GM18499 (cell line): ENCODE data around the gene CCT2.

Experiments used
- ATAC-seq: cut with Tn5 transposase; IDR thresholded peaks from one replicate; pipeline ENCODE4 v1.9.1; 2021; ENCODE audit warnings: moderate number of reproducible peaks; ENCODE audit not compliant: insufficient read depth, unreplicated experiment

The CCT2 gene

DNA sequence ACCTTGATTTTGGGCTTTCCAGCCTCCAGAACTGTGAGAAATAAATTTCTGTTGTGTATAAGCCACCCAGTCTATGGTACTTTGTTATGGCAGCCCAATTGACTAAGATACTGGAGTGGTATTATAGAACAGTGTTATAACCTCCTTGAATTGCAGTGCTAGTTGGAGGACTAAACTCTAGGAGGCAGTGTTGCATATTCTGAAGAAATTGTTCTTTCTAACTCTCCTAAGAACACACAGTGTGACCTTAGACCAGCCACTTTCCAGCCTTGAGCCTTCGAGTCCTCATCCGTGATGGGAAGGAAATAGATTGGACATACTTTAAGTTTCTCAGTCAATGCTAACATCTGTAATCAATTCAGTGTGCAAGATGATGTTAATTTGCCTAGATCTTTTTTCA, 47.8 kb downstream of the CCT2 start:
- ATAC-seq, result no peak

GRCh38 chr12:69639400-69640016, 54.2 kb downstream of the CCT2 start:
- no peak for ATAC-seq

GRCh38 chr12:69641546-69641945, 56.3 kb downstream of the CCT2 start:
- no peak for ATAC-seq

GRCh38 chr12:69642531-69642930, 57.3 kb downstream of the CCT2 start:
- ATAC-seq, result no peak

GRCh38 chr12:69644511-69644910, 59.3 kb downstream of the CCT2 start:
- no peak for ATAC-seq

DNA sequence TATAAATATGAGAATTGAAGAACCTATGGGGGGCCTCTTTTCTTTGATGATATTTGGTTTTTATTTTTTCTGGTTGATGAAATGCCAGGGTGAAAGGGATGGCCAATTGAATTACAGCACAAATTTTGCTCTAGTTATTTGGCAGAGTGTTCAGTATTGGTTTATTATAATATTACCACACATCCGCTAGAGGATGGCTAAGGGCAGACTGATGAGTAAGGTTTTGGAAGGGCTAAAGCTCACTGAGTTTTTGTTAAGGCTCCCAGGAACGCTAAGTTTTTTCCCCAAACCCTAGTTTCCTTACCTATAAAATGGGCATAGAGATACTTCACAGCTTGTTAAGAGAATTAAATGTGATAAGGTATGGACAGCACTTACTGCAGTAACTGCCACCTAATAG, 59.8 kb downstream of the CCT2 start:
- ATAC-seq, result no peak

GRCh38 chr12:69647178-69647577, 61.9 kb downstream of the CCT2 start:
- no peak for ATAC-seq

DNA sequence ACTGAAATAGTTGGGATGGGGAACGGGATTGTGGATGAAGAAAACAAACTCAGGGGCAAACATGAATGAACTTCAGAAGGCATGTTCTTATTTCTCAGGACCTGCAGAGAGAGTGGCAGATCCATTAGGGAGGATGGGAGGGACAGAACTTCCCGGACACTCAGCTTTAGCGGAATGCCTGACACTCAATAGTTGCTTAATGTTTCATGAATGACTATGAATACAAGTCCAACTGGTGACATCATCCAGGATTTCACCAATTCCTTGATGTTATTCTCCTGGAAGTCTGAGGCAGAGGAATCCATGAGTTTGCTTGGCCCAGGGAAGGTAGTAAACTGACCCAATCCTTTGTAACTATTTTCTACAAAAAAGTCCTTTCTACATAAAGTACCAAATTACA, 63.2 kb downstream of the CCT2 start:
- ATAC-seq, result no peak

DNA sequence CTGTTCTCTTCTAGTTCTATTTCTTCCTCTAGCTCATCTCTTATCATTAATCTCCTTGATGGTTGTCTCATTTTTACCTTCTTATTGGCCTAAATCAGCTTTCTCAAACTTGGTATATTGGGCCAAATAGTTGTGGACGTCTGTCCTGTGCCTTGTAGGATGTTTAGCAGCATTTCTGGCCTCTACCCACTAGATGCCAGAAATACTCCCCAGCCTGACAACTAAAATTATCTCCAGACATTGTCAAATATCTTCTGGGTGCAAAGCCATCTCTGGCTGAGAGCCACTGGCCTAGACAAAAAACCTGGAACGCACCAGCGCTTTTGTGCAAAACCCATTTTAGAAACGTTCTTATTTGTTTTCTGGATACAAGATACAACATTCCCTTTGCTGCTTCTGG, 64.3 kb downstream of the CCT2 start:
- no peak for ATAC-seq
